Measurements from ENCODE around the gene FLCN. TPM values are rescaled to one million over a fixed set of nuclear protein-coding genes. Genes with fewer than 3 reads are reported as not detected.
A peak's percentile ranks its signal among the peaks of the same experiment; 100 is the strongest.

FLCN gene
- total and polyA plus RNA-seq, 5 experiments from 2014 or later = 3.1 to 70.6 (median 4.9) TPM

- Mint-ChIP-seq H3K27me3 (no peaks in the 10 kb centered on the region), H3K4me1 (peaks cover 37 to 94% (median 79%) of the 10 kb centered on the region in 4 donors), H3K9me3 (no peaks in the 10 kb centered on the region), H3K4me3 (peak overlapping the region; percentile 68 to 95 (median 83)), H3K36me3 (peaks cover 0 to 38% (median 20%) of the 10 kb centered on the region in 3 donors), H3K27ac (peak overlapping the region; percentile 73 to 100 (median 97))
- ATAC-seq (peak; percentile 48 to 54), DNase-seq (peak in 4 of 10 donors; percentile 26 to 57 (median 48))
- POLR2A ChIA-PET = interaction anchor here (0.6 to 7.2 kb wide), 12 partner anchors 10 to 135 kb away, joined by 3 to 79 read pairs (median 4); partner anchors contain the start of genes FLCN and PLD6
These were observed 57.6 kb downstream of the FLCN start for GRCh38 chr17:17179371-17179827.

- peaks cover 0 to 52% (median 25%) of the 10 kb centered on the region in 3 donors for H3K36me3 Mint-ChIP-seq
- H3K9me3 Mint-ChIP-seq = no peaks in the 10 kb centered on the region
- no peaks in the 10 kb centered on the region for H3K27me3 Mint-ChIP-seq
- POLR2A ChIA-PET = interaction anchor here (0.7 to 7.2 kb wide), 8 partner anchors 12 to 1082 kb away, joined by 3 to 79 read pairs (median 6); partner anchors contain the start of gene PLD6
- DNase-seq = peak in 2 of 10 donors; percentile 20 to 66
- peak overlapping the region in 9 of 10 donors; percentile 22 to 83 (median 54) for H3K4me3 Mint-ChIP-seq
- H3K27ac Mint-ChIP-seq = peak overlapping the region; percentile 91 to 100 (median 97)
- no peak for ATAC-seq
- H3K4me1 Mint-ChIP-seq = peaks cover 34 to 90% (median 76%) of the 10 kb centered on the region in 4 donors
These were observed 59.8 kb downstream of the FLCN start for GRCh38 chr17:17177176-17177575.

GRCh38 chr17:17176341-17176740 is 60.6 kb downstream of the FLCN start:
- POLR2A ChIA-PET = interaction anchor here (0.7 to 1.8 kb wide), 7 partner anchors 23 to 129 kb away, joined by 3 to 8 read pairs (median 3); partner anchors contain the start of genes COPS3 and PLD6
- ATAC-seq = peak in 1 of 2 donors; percentile 14
- H3K36me3 Mint-ChIP-seq = peaks cover 0 to 60% (median 25%) of the 10 kb centered on the region in 3 donors

GRCh38 chr17:17175917-17176316 is 61.1 kb downstream of the FLCN start:
- Mint-ChIP-seq H3K9me3 (no peaks in the 10 kb centered on the region), H3K4me3 (peak overlapping the region in 9 of 10 donors; percentile 4 to 83 (median 72)), H3K36me3 (peaks cover 0 to 64% (median 24%) of the 10 kb centered on the region in 3 donors), H3K27ac (peak overlapping the region; percentile 91 to 100 (median 97)), H3K27me3 (no peaks in the 10 kb centered on the region), H3K4me1 (peaks cover 31 to 89% (median 74%) of the 10 kb centered on the region in 4 donors)
- ATAC-seq (peak in 1 of 2 donors; percentile 15), DNase-seq (peak in 3 of 10 donors; percentile 16 to 27 (median 24))
- POLR2A ChIA-PET = interaction anchor here (0.5 to 1.8 kb wide), 8 partner anchors 22 to 152 kb away, joined by 3 to 8 read pairs (median 3); partner anchors contain the start of genes COPS3, FLCN and PLD6

More at GRCh38 chr17:17176341-17176740, 60.6 kb downstream of the FLCN start:
- H3K4me3 Mint-ChIP-seq = peak overlapping the region; percentile 28 to 83 (median 72)
- peak overlapping the region; percentile 91 to 100 (median 97) for H3K27ac Mint-ChIP-seq
- no peaks in the 10 kb centered on the region for H3K9me3 Mint-ChIP-seq
- H3K27me3 Mint-ChIP-seq = no peaks in the 10 kb centered on the region
- DNase-seq = peak in 1 of 10 donors; percentile 9
- H3K4me1 Mint-ChIP-seq = peaks cover 28 to 88% (median 74%) of the 10 kb centered on the region in 4 donors

- no peaks in the 10 kb centered on the region for H3K27me3 Mint-ChIP-seq
- POLR2A ChIA-PET = interaction anchor here (0.5 to 1.8 kb wide), 6 partner anchors 30 to 151 kb away, joined by 3 to 8 read pairs (median 3); partner anchors contain the start of genes COPS3, FLCN and PLD6
- peak overlapping the region in 2 of 10 donors; percentile 76 to 83 for H3K4me3 Mint-ChIP-seq
- peaks cover 0 to 59% (median 20%) of the 10 kb centered on the region in 3 donors for H3K36me3 Mint-ChIP-seq
- ATAC-seq (no peak), DNase-seq (peak in 1 of 10 donors; percentile 45)
- peaks cover 25 to 89% (median 70%) of the 10 kb centered on the region in 4 donors for H3K4me1 Mint-ChIP-seq
- peak overlapping the region in 9 of 10 donors; percentile 38 to 100 (median 97) for H3K27ac Mint-ChIP-seq
- H3K9me3 Mint-ChIP-seq = no peaks in the 10 kb centered on the region
These were observed 61.6 kb downstream of the FLCN start for GRCh38 chr17:17175340-17175739.

GRCh38 chr17:17173921-17174320 is 63.0 kb downstream of the FLCN start:
- DNase-seq = no peak
- Mint-ChIP-seq H3K4me1 (peaks cover 20 to 81% (median 62%) of the 10 kb centered on the region in 4 donors), H3K4me3 (no peak overlapping the region), H3K27me3 (no peaks in the 10 kb centered on the region), H3K27ac (peak overlapping the region in 8 of 10 donors; percentile 37 to 97 (median 70)), H3K36me3 (peaks cover 0 to 65% (median 21%) of the 10 kb centered on the region in 3 donors), H3K9me3 (no peaks in the 10 kb centered on the region)
- POLR2A ChIA-PET = interaction anchor here (2.5 kb wide), 1 partner anchor 8 kb away, joined by 18 read pairs; no protein-coding TSS in a partner anchor
- ATAC-seq = no peak

GRCh38 chr17:17172990-17173389 is 64.0 kb downstream of the FLCN start:
- DNase-seq = no peak
- peaks cover 0 to 70% (median 18%) of the 10 kb centered on the region in 3 donors for H3K36me3 Mint-ChIP-seq
- H3K4me3 Mint-ChIP-seq = peak overlapping the region in 4 of 10 donors; percentile 26 to 45 (median 34)
- ATAC-seq = no peak
- peaks cover 21 to 78% (median 60%) of the 10 kb centered on the region in 4 donors for H3K4me1 Mint-ChIP-seq
- H3K9me3 Mint-ChIP-seq = no peaks in the 10 kb centered on the region
- H3K27ac Mint-ChIP-seq = peak overlapping the region in 9 of 10 donors; percentile 24 to 97 (median 68)
- POLR2A ChIA-PET = interaction anchor here (1.0 to 2.5 kb wide), 2 partner anchors 9 to 28 kb away, joined by 3 to 18 read pairs; no protein-coding TSS in a partner anchor
- H3K27me3 Mint-ChIP-seq = no peaks in the 10 kb centered on the region

- Mint-ChIP-seq H3K36me3 (peaks cover 0 to 68% (median 15%) of the 10 kb centered on the region in 3 donors), H3K9me3 (no peaks in the 10 kb centered on the region), H3K4me3 (peak overlapping the region in 3 of 10 donors; percentile 23 to 48 (median 44)), H3K27ac (peak overlapping the region in 8 of 10 donors; percentile 39 to 97 (median 84)), H3K4me1 (peaks cover 21 to 72% (median 55%) of the 10 kb centered on the region in 4 donors), H3K27me3 (no peaks in the 10 kb centered on the region)
- no peak for ATAC-seq
- POLR2A ChIA-PET = interaction anchor here (1.0 to 2.5 kb wide), 4 partner anchors 9 to 65 kb away, joined by 3 to 18 read pairs (median 4); partner anchors contain the start of gene FLCN
- peak in 1 of 10 donors; percentile 53 for DNase-seq
These were observed 64.7 kb downstream of the FLCN start for GRCh38 chr17:17172001-17172939.

- Mint-ChIP-seq H3K36me3 (peaks cover 0 to 65% (median 15%) of the 10 kb centered on the region in 3 donors), H3K4me3 (peak overlapping the region in 2 of 10 donors; percentile 13 to 62), H3K27me3 (no peaks in the 10 kb centered on the region), H3K27ac (peak overlapping the region in 8 of 10 donors; percentile 65 to 90 (median 80)), H3K4me1 (peaks cover 21 to 65% (median 47%) of the 10 kb centered on the region in 4 donors), H3K9me3 (no peaks in the 10 kb centered on the region)
- DNase-seq (no peak), ATAC-seq (no peak)
- POLR2A ChIA-PET = interaction anchor here (1.6 to 2.5 kb wide), 3 partner anchors 10 to 66 kb away, joined by 3 to 18 read pairs (median 4); partner anchors contain the start of gene FLCN
These were observed 65.8 kb downstream of the FLCN start for GRCh38 chr17:17171186-17171585.

- ATAC-seq (no peak), DNase-seq (no peak)
- H3K27me3 Mint-ChIP-seq = no peaks in the 10 kb centered on the region
- no peak overlapping the region for H3K4me3 Mint-ChIP-seq
- H3K36me3 Mint-ChIP-seq = peaks cover 0 to 61% (median 17%) of the 10 kb centered on the region in 3 donors
- peaks cover 16 to 57% (median 40%) of the 10 kb centered on the region in 4 donors for H3K4me1 Mint-ChIP-seq
- POLR2A ChIA-PET = interaction anchor here (0.7 kb wide), 1 partner anchor 96 kb away, joined by 3 read pairs; no protein-coding TSS in a partner anchor
- no peaks in the 10 kb centered on the region for H3K9me3 Mint-ChIP-seq
- peak overlapping the region in 8 of 10 donors; percentile 7 to 88 (median 44) for H3K27ac Mint-ChIP-seq
These were observed 66.5 kb downstream of the FLCN start for GRCh38 chr17:17170346-17170985.

- DNase-seq (no peak), ATAC-seq (no peak)
- Mint-ChIP-seq H3K9me3 (no peaks in the 10 kb centered on the region), H3K36me3 (peaks cover 0 to 64% (median 23%) of the 10 kb centered on the region in 3 donors), H3K4me3 (no peak overlapping the region), H3K27me3 (no peaks in the 10 kb centered on the region), H3K4me1 (peaks cover 16 to 49% (median 37%) of the 10 kb centered on the region in 4 donors), H3K27ac (peak overlapping the region in 6 of 10 donors; percentile 28 to 52 (median 34))
- POLR2A ChIA-PET = interaction anchor here (0.6 to 0.9 kb wide), 2 partner anchors 9 to 242 kb away, joined by 3 to 4 read pairs; no protein-coding TSS in a partner anchor
These were observed 67.6 kb downstream of the FLCN start for GRCh38 chr17:17169396-17169795.
